Stimulated activated effector memory CD8-positive, alpha-beta T cell treated with anti-CD3 and anti-CD28 coated beads, Interleukin-12 subunit alpha, Interleukin-12 subunit beta, amount 100 ng/mL, for 72 hours (primary cell): ENCODE results near the gene NME1.

Experiments
- ATAC-seq: fragments of 150-1000 bp; cut with Tn5 transposase; 2 replicates; pipeline ENCODE4 v1.10.0; 2021
- DNase-seq, 2 donors: peaks; one replicate each; pipeline ENCODE4 v3.0.0; 2021 to 2022; ENCODE audit warnings: low spot score in 2 of 2
- H3K27ac Mint-ChIP-seq: one replicate; pipeline ENCODE4 v1.8.0; 2022; ENCODE audit warnings: mild to moderate bottlenecking, mixed read lengths
- H3K36me3 Mint-ChIP-seq: one replicate; pipeline ENCODE4 v1.8.0; 2022; ENCODE audit warnings: mild to moderate bottlenecking, mixed read lengths
- H3K4me1 Mint-ChIP-seq: one replicate; pipeline ENCODE4 v1.8.0; 2022; ENCODE audit warnings: mixed read lengths
- H3K4me3 Mint-ChIP-seq: one replicate; pipeline ENCODE4 v1.8.0; 2022; ENCODE audit warnings: mild to moderate bottlenecking, mixed read lengths
- H3K9me3 Mint-ChIP-seq: one replicate; pipeline ENCODE4 v1.8.0; 2022; ENCODE audit warnings: mixed read lengths

Gene NME1

GRCh38 chr17:51128076-51128475 is 25.3 kb upstream of the NME1 start:
- no peaks in the 10 kb centered on the region for H3K36me3 Mint-ChIP-seq
- H3K27ac Mint-ChIP-seq = no peak overlapping the region
- H3K4me1 Mint-ChIP-seq = peaks cover 8% of the 10 kb centered on the region
- no peak overlapping the region for H3K4me3 Mint-ChIP-seq
- no peaks in the 10 kb centered on the region for H3K9me3 Mint-ChIP-seq
- DNase-seq (no peak), ATAC-seq (peak; percentile 43)

- Mint-ChIP-seq H3K36me3 (no peaks in the 10 kb centered on the region), H3K9me3 (no peaks in the 10 kb centered on the region), H3K27ac (no peak overlapping the region), H3K4me3 (no peak overlapping the region), H3K4me1 (peaks cover 13% of the 10 kb centered on the region)
- ATAC-seq (peak; percentile 75), DNase-seq (no peak)
Observed at GRCh38 chr17:51132964-51133319, 20.4 kb upstream of the NME1 start.

- peaks cover 13% of the 10 kb centered on the region for H3K4me1 Mint-ChIP-seq
- H3K4me3 Mint-ChIP-seq = no peak overlapping the region
- ATAC-seq (no peak), DNase-seq (no peak)
- no peaks in the 10 kb centered on the region for H3K9me3 Mint-ChIP-seq
- H3K27ac Mint-ChIP-seq = no peak overlapping the region
- no peaks in the 10 kb centered on the region for H3K36me3 Mint-ChIP-seq
Observed at GRCh38 chr17:51133365-51133764, 20.0 kb upstream of the NME1 start.

GRCh38 chr17:51135956-51136355 is 17.4 kb upstream of the NME1 start:
- no peaks in the 10 kb centered on the region for H3K36me3 Mint-ChIP-seq
- no peak overlapping the region for H3K27ac Mint-ChIP-seq
- DNase-seq (no peak), ATAC-seq (no peak)
- peaks cover 13% of the 10 kb centered on the region for H3K4me1 Mint-ChIP-seq
- no peak overlapping the region for H3K4me3 Mint-ChIP-seq
- H3K9me3 Mint-ChIP-seq = no peaks in the 10 kb centered on the region

- ATAC-seq (no peak), DNase-seq (no peak)
- H3K4me1 Mint-ChIP-seq = peaks cover 17% of the 10 kb centered on the region
- H3K4me3 Mint-ChIP-seq = no peak overlapping the region
- peaks cover 2% of the 10 kb centered on the region for H3K36me3 Mint-ChIP-seq
- H3K27ac Mint-ChIP-seq = no peak overlapping the region
- H3K9me3 Mint-ChIP-seq = no peaks in the 10 kb centered on the region
Observed at GRCh38 chr17:51142597-51142996, 10.8 kb upstream of the NME1 start.

- Mint-ChIP-seq H3K9me3 (no peaks in the 10 kb centered on the region), H3K4me1 (peaks cover 22% of the 10 kb centered on the region), H3K4me3 (no peak overlapping the region), H3K27ac (no peak overlapping the region), H3K36me3 (peaks cover 5% of the 10 kb centered on the region)
- ATAC-seq (no peak), DNase-seq (no peak)
Observed at GRCh38 chr17:51144266-51145022, 8.9 kb upstream of the NME1 start.

GRCh38 chr17:51147650-51148049 is 5.7 kb upstream of the NME1 start:
- H3K4me3 Mint-ChIP-seq = peak overlapping the region; percentile 64
- peaks cover 22% of the 10 kb centered on the region for H3K4me1 Mint-ChIP-seq
- peak; percentile 76 for ATAC-seq
- no peaks in the 10 kb centered on the region for H3K9me3 Mint-ChIP-seq
- H3K27ac Mint-ChIP-seq = peak overlapping the region; percentile 97
- DNase-seq = no peak
- peaks cover 5% of the 10 kb centered on the region for H3K36me3 Mint-ChIP-seq

GRCh38 chr17:51149163-51149562 is 4.2 kb upstream of the NME1 start:
- peaks cover 5% of the 10 kb centered on the region for H3K36me3 Mint-ChIP-seq
- ATAC-seq (no peak), DNase-seq (no peak)
- H3K9me3 Mint-ChIP-seq = no peaks in the 10 kb centered on the region
- H3K27ac Mint-ChIP-seq = no peak overlapping the region
- peaks cover 22% of the 10 kb centered on the region for H3K4me1 Mint-ChIP-seq
- H3K4me3 Mint-ChIP-seq = no peak overlapping the region

GRCh38 chr17:51150932-51151331 is 2.4 kb upstream of the NME1 start:
- ATAC-seq = no peak
- H3K9me3 Mint-ChIP-seq = no peaks in the 10 kb centered on the region
- H3K4me3 Mint-ChIP-seq = no peak overlapping the region
- H3K36me3 Mint-ChIP-seq = peaks cover 20% of the 10 kb centered on the region
- no peak for DNase-seq
- H3K27ac Mint-ChIP-seq = no peak overlapping the region
- peaks cover 21% of the 10 kb centered on the region for H3K4me1 Mint-ChIP-seq

- no peak overlapping the region for H3K27ac Mint-ChIP-seq
- DNase-seq (no peak), ATAC-seq (no peak)
- peaks cover 34% of the 10 kb centered on the region for H3K36me3 Mint-ChIP-seq
- H3K4me3 Mint-ChIP-seq = no peak overlapping the region
- no peaks in the 10 kb centered on the region for H3K9me3 Mint-ChIP-seq
- H3K4me1 Mint-ChIP-seq = peaks cover 8% of the 10 kb centered on the region
Observed at GRCh38 chr17:51152766-51153209, 571 bp upstream of the NME1 start.

- Mint-ChIP-seq H3K4me1 (peaks cover 6% of the 10 kb centered on the region), H3K36me3 (peaks cover 47% of the 10 kb centered on the region), H3K9me3 (no peaks in the 10 kb centered on the region), H3K27ac (no peak overlapping the region), H3K4me3 (no peak overlapping the region)
- ATAC-seq (no peak), DNase-seq (peak in 1 of 2 donors; percentile 56)
Observed at GRCh38 chr17:51154176-51154575, 817 bp downstream of the NME1 start.

GRCh38 chr17:51155416-51155815 is 2.1 kb downstream of the NME1 start:
- no peaks in the 10 kb centered on the region for H3K9me3 Mint-ChIP-seq
- ATAC-seq = no peak
- DNase-seq = no peak
- peaks cover 60% of the 10 kb centered on the region for H3K36me3 Mint-ChIP-seq
- H3K27ac Mint-ChIP-seq = peak overlapping the region; percentile 43
- H3K4me1 Mint-ChIP-seq = peaks cover 6% of the 10 kb centered on the region
- H3K4me3 Mint-ChIP-seq = no peak overlapping the region

GRCh38 chr17:51159604-51160003 is 6.2 kb downstream of the NME1 start:
- ATAC-seq = no peak
- no peaks in the 10 kb centered on the region for H3K9me3 Mint-ChIP-seq
- DNase-seq = no peak
- H3K36me3 Mint-ChIP-seq = peaks cover 100% of the 10 kb centered on the region
- H3K4me1 Mint-ChIP-seq = peaks cover 6% of the 10 kb centered on the region
- H3K27ac Mint-ChIP-seq = no peak overlapping the region
- no peak overlapping the region for H3K4me3 Mint-ChIP-seq

- Mint-ChIP-seq H3K9me3 (no peaks in the 10 kb centered on the region), H3K4me1 (peaks cover 20% of the 10 kb centered on the region), H3K4me3 (no peak overlapping the region), H3K36me3 (peaks cover 97% of the 10 kb centered on the region), H3K27ac (no peak overlapping the region)
- DNase-seq (no peak), ATAC-seq (no peak)
Observed at GRCh38 chr17:51161541-51161940, 8.2 kb downstream of the NME1 start.

GRCh38 chr17:51164911-51165679 is 11.7 kb downstream of the NME1 start:
- DNase-seq = peak in 1 of 2 donors; percentile 60
- Mint-ChIP-seq H3K9me3 (no peaks in the 10 kb centered on the region), H3K4me1 (peaks cover 38% of the 10 kb centered on the region)

GRCh38 chr17:51165680-51166197 is 12.4 kb downstream of the NME1 start:
- Mint-ChIP-seq H3K4me1 (peaks cover 38% of the 10 kb centered on the region), H3K27ac (peak overlapping the region; percentile 96), H3K4me3 (peak overlapping the region; percentile 87), H3K36me3 (peaks cover 96% of the 10 kb centered on the region), H3K9me3 (no peaks in the 10 kb centered on the region)
- peak; percentile 46 for ATAC-seq
- DNase-seq = no peak

More at GRCh38 chr17:51164911-51165679, 11.7 kb downstream of the NME1 start:
- peak overlapping the region; percentile 87 for H3K4me3 Mint-ChIP-seq
- H3K36me3 Mint-ChIP-seq = peaks cover 96% of the 10 kb centered on the region
- peak overlapping the region; percentile 96 for H3K27ac Mint-ChIP-seq
- ATAC-seq = no peak
